KMS-11 (cell line): ENCODE data around the gene PFDN1.

Experiments
- H2AFZ ChIP-seq: fragments of 200-600 bp; sonication (generic); 2 replicates; pipeline ENCODE4 v1.6.1; 2016; ENCODE audit warnings: antibody characterized with exemption, mixed run types, low read depth
- H3K27ac ChIP-seq: fragments of 200-600 bp; sonication (generic); 2 replicates; pipeline ENCODE4 v1.6.1; 2016; ENCODE audit warnings: mild to moderate bottlenecking, mixed run types
- H3K27me3 ChIP-seq: fragments of 200-600 bp; sonication (generic); 2 replicates; pipeline ENCODE4 v1.6.1; 2017; ENCODE audit warnings: mild to moderate bottlenecking, low read depth, mixed run types, moderate library complexity; ENCODE audit not compliant: insufficient read depth
- H3K36me3 ChIP-seq: fragments of 200-600 bp; sonication (generic); 2 replicates; pipeline ENCODE4 v1.6.1; 2017; ENCODE audit warnings: mild to moderate bottlenecking, mixed run types; ENCODE audit not compliant: insufficient read depth
- H3K4me1 ChIP-seq: fragments of 200-600 bp; sonication (generic); 2 replicates; pipeline ENCODE4 v1.6.1; 2016; ENCODE audit warnings: mild to moderate bottlenecking, low read depth, mixed run types; ENCODE audit not compliant: poor library complexity, severe bottlenecking
- H3K4me2 ChIP-seq: fragments of 200-600 bp; sonication (generic); 2 replicates; pipeline ENCODE4 v1.7.0; 2016; ENCODE audit warnings: mild to moderate bottlenecking, mixed run types
- H3K4me3 ChIP-seq: fragments of 200-600 bp; sonication (generic); IDR thresholded peaks from 2 replicates; pipeline ENCODE4 v1.6.1; 2017; ENCODE audit warnings: low read depth, low read length, mixed read lengths; ENCODE audit not compliant: insufficient read depth
- H3K79me2 ChIP-seq: fragments of 200-600 bp; sonication (generic); 2 replicates; pipeline ENCODE4 v1.6.1; 2016; ENCODE audit warnings: low read depth, mixed run types; ENCODE audit not compliant: insufficient read depth
- H3K9ac ChIP-seq: fragments of 200-600 bp; sonication (generic); 2 replicates; pipeline ENCODE4 v1.6.1; 2016; ENCODE audit warnings: mild to moderate bottlenecking, mixed run types
- H4K20me1 ChIP-seq: fragments of 200-600 bp; sonication (generic); 2 replicates; pipeline ENCODE4 v1.6.1; 2016; ENCODE audit warnings: mild to moderate bottlenecking, mixed run types; ENCODE audit not compliant: insufficient read depth
- CTCF ChIP-seq: fragments of 200-600 bp; sonication (generic); conservative IDR thresholded peaks from 2 replicates; pipeline ENCODE4 v1.6.1; 2017; ENCODE audit warnings: low read depth, mild to moderate bottlenecking, antibody characterized with exemption, low read length, moderate library complexity, mixed read lengths

PFDN1 gene

DNA sequence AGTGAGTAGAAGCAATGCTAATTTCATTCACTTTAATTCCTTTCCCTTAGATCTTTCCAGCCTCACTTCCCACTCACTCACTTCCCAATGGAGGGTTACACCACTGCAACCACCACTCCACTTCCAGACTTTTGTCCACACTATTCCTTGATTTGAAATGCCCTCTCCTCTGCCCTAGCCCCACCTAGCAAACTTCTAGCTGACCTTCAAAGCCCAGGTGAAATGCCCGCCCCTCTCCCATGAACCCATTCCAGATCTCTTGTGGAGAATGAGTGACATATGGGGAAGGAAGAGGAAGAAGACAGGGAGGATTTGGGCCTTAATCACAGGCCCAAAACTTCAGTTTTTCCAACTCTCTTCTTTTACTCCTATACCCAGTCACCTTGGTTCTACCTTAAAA, 37.1 kb downstream of the PFDN1 start:
- H2AFZ ChIP-seq = no peak overlapping the region
- H3K27ac ChIP-seq = no peak overlapping the region
- peak overlapping the region; percentile 31 for H3K4me2 ChIP-seq
- no peaks in the 10 kb centered on the region for H3K36me3 ChIP-seq
- H3K9ac ChIP-seq = no peak overlapping the region
- H3K4me3 ChIP-seq = no peak overlapping the region
- H3K4me1 ChIP-seq = peaks cover 49% of the 10 kb centered on the region
- no peaks in the 10 kb centered on the region for H3K79me2 ChIP-seq
- no peaks in the 10 kb centered on the region; the same call in 1 of the 2 replicates for H3K27me3 ChIP-seq
- TF ChIP-seq CTCF = no peak
- H4K20me1 ChIP-seq = no peaks in the 10 kb centered on the region; the same call in 1 of the 2 replicates

DNA sequence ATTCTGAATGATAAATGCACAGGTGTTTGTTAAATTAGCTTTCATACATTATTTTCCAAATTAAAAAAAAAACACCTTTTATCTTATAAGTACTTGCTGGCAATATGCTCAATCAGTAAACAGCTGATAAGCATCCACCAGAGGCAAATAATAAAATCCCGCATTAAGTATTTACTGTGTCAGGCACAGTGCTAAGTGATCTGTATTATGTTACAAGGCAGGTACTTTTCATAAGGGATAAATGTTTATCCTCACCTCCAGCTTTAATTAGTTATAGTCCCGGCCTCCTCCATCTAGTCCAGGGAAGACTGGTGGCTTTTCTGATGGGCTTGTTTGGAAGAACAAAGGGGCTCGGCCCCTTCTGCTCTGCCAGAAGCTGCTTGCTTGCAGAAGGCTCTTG, 40.1 kb downstream of the PFDN1 start:
- H3K36me3 ChIP-seq = no peaks in the 10 kb centered on the region
- TF ChIP-seq CTCF = no peak
- no peak overlapping the region for H3K4me2 ChIP-seq
- no peak overlapping the region for H3K4me3 ChIP-seq
- H3K4me1 ChIP-seq = peaks cover 37% of the 10 kb centered on the region
- no peaks in the 10 kb centered on the region for H3K79me2 ChIP-seq
- H3K9ac ChIP-seq = no peak overlapping the region
- no peaks in the 10 kb centered on the region; the same call in 1 of the 2 replicates for H3K27me3 ChIP-seq
- H4K20me1 ChIP-seq = no peaks in the 10 kb centered on the region; the same call in 1 of the 2 replicates
- H3K27ac ChIP-seq = no peak overlapping the region
- H2AFZ ChIP-seq = no peak overlapping the region

GRCh38 chr5:140262221-140262620, 40.7 kb downstream of the PFDN1 start:
- Histone ChIP-seq H3K27me3 (no peaks in the 10 kb centered on the region; the same call in 1 of the 2 replicates), H4K20me1 (no peaks in the 10 kb centered on the region), H3K4me3 (no peak overlapping the region), H3K79me2 (no peaks in the 10 kb centered on the region), H3K4me2 (no peak overlapping the region), H2AFZ (no peak overlapping the region), H3K36me3 (no peaks in the 10 kb centered on the region), H3K27ac (no peak overlapping the region), H3K4me1 (peaks cover 31% of the 10 kb centered on the region), H3K9ac (no peak overlapping the region)
- TF ChIP-seq CTCF = no peak

DNA sequence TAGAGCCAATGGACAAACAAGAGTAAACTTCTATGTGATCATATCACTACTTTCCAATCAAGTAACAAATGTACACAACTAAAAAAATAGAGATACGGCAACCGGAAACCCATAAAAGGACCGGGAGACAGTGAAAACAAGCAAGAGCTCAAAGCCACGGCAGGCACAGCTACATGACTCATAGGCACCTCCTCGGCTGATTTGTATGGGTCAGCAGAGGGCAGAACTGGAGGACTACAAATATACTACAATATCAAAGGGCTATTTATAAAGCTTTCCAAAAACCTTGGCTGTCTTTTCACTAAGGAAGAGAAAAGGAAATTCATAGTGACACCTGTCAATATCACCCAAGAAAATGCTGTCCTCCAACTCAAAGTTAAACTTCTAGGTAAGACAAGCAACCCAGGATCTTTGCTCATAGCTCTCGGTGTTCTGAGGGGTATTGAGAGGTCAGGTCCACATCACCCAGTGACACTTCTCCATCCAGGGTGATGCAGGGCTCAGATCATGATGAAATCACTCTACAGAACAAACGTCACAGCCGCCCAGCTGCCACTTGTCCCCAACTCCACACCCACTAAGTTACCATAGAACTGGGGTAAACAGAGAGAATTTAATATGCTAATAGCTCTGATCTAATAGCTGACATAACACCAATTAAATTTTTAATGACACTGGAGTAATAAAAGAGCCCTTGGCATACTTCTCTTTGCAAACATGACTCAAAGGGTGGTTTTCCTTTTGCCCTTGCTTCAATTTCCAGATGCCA, 41.3 kb downstream of the PFDN1 start:
- Histone ChIP-seq H4K20me1 (no peaks in the 10 kb centered on the region), H3K4me3 (no peak overlapping the region), H3K4me1 (peaks cover 25% of the 10 kb centered on the region), H3K27ac (no peak overlapping the region), H3K36me3 (no peaks in the 10 kb centered on the region), H3K4me2 (no peak overlapping the region), H3K9ac (no peak overlapping the region), H3K79me2 (no peaks in the 10 kb centered on the region), H3K27me3 (no peaks in the 10 kb centered on the region; the same call in 1 of the 2 replicates), H2AFZ (no peak overlapping the region)
- TF ChIP-seq CTCF = no peak
